ENCODE measurements around the gene UBE3D.
"Not testable (repeated sequence)": the region's sequence is repeated elsewhere in the genome, so short reads cannot be mapped to it uniquely, and the experiment has no call there.

UBE3D gene

DNA sequence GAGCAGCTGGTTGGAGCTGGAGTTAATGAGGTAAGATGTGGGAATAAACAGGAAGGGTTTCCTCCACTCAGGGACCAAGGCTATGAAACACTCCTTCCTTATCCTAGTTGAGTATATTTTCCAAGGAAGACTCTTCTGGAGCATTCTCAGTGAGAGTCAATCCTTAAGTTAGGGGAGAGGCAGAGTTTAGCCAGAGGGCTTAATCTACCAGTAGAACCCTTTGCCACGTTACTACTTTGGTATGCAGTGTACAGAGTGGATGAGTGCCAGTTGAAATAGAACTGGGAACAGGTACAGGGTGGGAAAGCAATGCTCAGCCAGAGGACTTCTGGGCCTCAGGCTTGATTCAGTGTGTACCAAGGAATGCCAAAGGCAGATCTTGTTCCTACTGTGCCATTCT, 114.3 kb downstream of the UBE3D start:
- no peak overlapping the region for H3K4me2 ChIP-seq (ENCODE audit: low read length)
- H3K27me3 ChIP-seq (ENCODE audit: control insufficient read depth, insufficient read depth, low read length): no peaks in the 10 kb centered on the region
- H3K36me3 ChIP-seq (ENCODE audit: insufficient read depth, low read length): no peaks in the 10 kb centered on the region
- peaks cover 27% of the 10 kb centered on the region for H3K4me1 ChIP-seq (ENCODE audit: control insufficient read depth, insufficient read depth, low read length)
- H3K9me3 ChIP-seq (replicated peaks; ENCODE audit: low read length): no peaks in the 10 kb centered on the region
- no peak overlapping the region for H3K9ac ChIP-seq (ENCODE audit: low read depth, low read length)
- H3K4me3 ChIP-seq (ENCODE audit: low read length): no peak overlapping the region

DNA sequence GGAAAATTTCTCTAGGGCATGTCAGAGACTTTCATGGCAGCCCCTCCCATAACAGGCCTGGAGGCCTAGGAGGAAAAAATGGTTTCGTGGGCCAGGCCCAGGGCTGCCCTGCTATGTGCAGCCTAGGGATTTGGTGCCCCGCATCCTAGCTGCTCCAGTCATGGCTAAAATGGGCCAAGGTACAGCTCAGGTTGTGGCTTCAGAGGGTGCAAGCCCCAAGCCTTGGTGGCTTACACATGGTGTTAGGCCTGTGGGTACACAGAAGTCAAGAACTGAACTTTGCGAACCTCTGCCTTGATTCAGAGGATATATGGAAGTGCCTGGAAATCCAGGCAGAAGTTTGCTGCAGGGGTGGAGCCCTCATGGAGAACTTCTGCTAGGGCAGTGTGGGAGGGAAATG, 134.7 kb downstream of the UBE3D start:
- H3K4me3 ChIP-seq (ENCODE audit: low read length); H3K9me3 ChIP-seq (replicated peaks; ENCODE audit: low read length); H3K27me3 ChIP-seq (ENCODE audit: control insufficient read depth, insufficient read depth, low read length); H3K36me3 ChIP-seq (ENCODE audit: insufficient read depth, low read length); H3K4me1 ChIP-seq (ENCODE audit: control insufficient read depth, insufficient read depth, low read length); H3K4me2 ChIP-seq (ENCODE audit: low read length); H3K9ac ChIP-seq (ENCODE audit: low read depth, low read length): not testable (repeated sequence)

DNA sequence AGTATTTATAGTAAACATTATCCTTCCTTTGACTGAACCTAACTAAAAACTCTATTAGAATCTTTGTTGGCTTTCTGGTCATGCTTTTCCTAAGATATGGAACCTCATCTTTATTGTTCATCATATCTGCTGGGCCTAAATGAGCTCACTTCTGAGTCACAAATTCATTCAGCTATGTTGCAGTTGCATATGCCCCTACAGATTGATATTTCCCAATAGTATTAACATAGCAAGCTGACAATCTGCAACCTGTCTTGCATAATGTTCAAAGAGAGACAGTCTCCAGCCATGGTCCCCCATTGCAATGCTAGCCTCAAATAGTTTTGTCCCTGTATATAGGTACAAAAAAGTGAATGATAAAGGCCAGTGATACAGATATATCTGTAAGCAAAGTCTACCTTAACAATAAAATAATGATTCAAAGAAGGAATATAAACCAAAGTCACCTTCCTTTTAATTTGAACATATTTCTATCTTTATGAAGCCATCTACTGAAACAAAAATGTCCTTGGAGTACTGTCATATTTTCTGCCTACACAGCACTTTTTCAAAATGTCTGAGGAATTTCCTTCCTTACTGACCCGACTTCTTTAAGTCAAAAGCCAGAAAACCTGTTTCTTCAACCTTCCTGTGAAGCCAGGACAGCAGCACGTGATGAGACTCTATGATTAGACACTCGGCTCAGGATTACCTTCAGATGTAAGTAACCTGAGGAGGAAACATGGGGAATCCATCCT, 140.7 kb downstream of the UBE3D start:
- Histone ChIP-seq H3K36me3 (ENCODE audit: insufficient read depth, low read length) (no peaks in the 10 kb centered on the region), H3K4me2 (ENCODE audit: low read length) (no peak overlapping the region), H3K27me3 (ENCODE audit: control insufficient read depth, insufficient read depth, low read length) (no peaks in the 10 kb centered on the region), H3K4me1 (ENCODE audit: control insufficient read depth, insufficient read depth, low read length) (no peaks in the 10 kb centered on the region), H3K4me3 (ENCODE audit: low read length) (no peak overlapping the region), H3K9me3 (replicated peaks; ENCODE audit: low read length) (no peaks in the 10 kb centered on the region), H3K9ac (ENCODE audit: low read depth, low read length) (no peak overlapping the region)

DNA sequence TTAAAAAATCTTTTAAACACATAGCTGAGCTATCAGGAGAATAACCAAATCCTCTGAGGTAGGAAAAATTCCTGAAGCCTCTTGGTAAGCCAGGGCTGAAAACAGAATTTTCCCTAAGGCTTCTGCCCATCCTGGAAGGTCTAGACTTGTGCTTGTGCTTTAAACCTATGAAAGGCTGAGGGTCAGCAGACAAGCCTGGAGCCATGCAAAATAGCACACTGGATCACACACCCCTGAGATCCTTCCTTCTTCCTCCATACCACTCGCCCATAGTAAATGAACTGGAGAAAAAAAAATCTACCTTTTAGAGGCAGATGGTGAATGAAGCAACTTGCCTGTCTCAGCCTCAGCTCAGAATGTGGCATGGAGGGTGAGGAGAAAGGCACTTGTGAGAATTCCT, 144.4 kb downstream of the UBE3D start:
- Histone ChIP-seq H3K9ac (ENCODE audit: low read depth, low read length) (no peak overlapping the region), H3K36me3 (ENCODE audit: insufficient read depth, low read length) (no peaks in the 10 kb centered on the region), H3K4me3 (ENCODE audit: low read length) (no peak overlapping the region), H3K9me3 (replicated peaks; ENCODE audit: low read length) (no peaks in the 10 kb centered on the region), H3K4me1 (ENCODE audit: control insufficient read depth, insufficient read depth, low read length) (no peaks in the 10 kb centered on the region), H3K4me2 (ENCODE audit: low read length) (no peak overlapping the region), H3K27me3 (ENCODE audit: control insufficient read depth, insufficient read depth, low read length) (no peaks in the 10 kb centered on the region)

DNA sequence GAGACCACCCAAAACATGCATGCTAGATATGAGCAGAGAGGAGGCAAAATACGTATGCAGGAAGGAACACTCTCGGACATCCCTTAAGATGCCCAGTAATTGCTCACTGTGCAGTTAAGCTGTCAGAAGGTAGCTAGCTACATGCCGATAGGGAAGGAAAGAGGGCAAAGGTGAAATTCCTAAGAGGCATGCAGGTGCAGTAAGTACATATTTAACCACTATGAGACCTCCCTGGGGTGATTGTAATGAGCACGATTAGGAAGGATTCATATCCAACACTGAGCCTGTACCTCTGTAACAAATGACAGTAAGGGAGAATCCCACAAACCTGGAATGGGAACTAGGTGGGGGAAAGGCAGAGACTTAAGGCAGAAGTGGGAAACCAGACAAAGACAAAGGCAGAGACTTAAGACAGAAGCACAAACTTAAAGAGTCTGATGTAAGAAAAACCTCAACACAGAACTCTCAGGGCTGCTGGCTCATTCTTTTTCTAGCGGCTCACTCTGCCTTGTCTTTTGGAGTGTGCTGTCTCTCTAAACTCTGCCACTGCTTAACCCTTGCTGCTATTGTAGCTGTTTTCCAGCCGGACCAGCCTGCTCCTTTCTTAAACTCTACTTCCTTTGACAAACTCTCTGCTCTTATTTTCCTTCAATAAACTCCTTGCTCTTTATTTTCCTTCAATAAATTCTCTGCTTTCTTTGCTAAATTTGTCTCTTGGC, 148.1 kb downstream of the UBE3D start:
- H3K4me2 ChIP-seq (ENCODE audit: low read length): no peak overlapping the region
- H3K36me3 ChIP-seq (ENCODE audit: insufficient read depth, low read length): no peaks in the 10 kb centered on the region
- no peaks in the 10 kb centered on the region for H3K4me1 ChIP-seq (ENCODE audit: control insufficient read depth, insufficient read depth, low read length)
- no peak overlapping the region for H3K9ac ChIP-seq (ENCODE audit: low read depth, low read length)
- H3K4me3 ChIP-seq (ENCODE audit: low read length): no peak overlapping the region
- no peaks in the 10 kb centered on the region for H3K9me3 ChIP-seq (replicated peaks; ENCODE audit: low read length)
- H3K27me3 ChIP-seq (ENCODE audit: control insufficient read depth, insufficient read depth, low read length): no peaks in the 10 kb centered on the region

DNA sequence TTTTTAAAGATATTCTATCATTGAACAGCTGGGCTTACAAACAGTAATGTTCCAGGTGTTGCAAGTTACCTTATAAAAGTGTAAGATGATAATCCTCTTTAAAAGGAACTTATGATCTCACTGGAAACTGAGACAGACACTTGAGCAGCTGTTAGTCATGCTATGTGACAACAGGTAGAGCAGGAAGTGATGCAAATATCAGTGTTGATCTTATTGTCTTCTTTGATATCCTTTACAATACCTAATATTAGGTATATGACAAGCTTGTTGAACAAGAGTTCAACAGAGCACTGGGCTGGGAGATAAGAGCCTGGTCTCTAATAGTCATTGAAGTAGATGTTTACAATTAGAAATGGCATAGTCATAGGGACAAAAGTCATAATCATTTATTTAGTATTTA, 150.0 kb downstream of the UBE3D start:
- Histone ChIP-seq H3K9ac (ENCODE audit: low read depth, low read length) (no peak overlapping the region), H3K9me3 (replicated peaks; ENCODE audit: low read length) (no peaks in the 10 kb centered on the region), H3K4me2 (ENCODE audit: low read length) (no peak overlapping the region), H3K27me3 (ENCODE audit: control insufficient read depth, insufficient read depth, low read length) (no peaks in the 10 kb centered on the region), H3K36me3 (ENCODE audit: insufficient read depth, low read length) (no peaks in the 10 kb centered on the region), H3K4me3 (ENCODE audit: low read length) (no peak overlapping the region), H3K4me1 (ENCODE audit: control insufficient read depth, insufficient read depth, low read length) (no peaks in the 10 kb centered on the region)

DNA sequence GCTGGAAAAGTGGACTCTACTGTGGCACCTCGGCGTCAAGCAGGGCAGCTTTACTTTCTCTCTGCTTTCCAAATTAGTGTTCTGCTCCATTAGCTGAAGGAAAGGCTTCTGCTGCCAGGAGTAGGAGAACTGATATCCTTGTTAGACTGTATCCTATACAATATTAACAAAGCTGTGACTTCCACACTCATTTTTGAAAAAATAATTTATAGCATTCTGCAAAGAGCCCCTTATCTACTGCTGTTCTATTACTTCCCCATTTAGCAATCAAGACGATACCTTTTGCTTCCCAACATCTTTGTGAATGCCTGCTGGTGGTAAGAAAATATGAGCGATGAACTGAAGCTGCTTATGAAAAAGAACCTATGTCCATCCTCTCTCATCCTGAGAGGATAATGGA, 151.1 kb downstream of the UBE3D start:
- H3K4me2 ChIP-seq (ENCODE audit: low read length): no peak overlapping the region
- H3K4me3 ChIP-seq (ENCODE audit: low read length): no peak overlapping the region
- no peak overlapping the region for H3K9ac ChIP-seq (ENCODE audit: low read depth, low read length)
- H3K4me1 ChIP-seq (ENCODE audit: control insufficient read depth, insufficient read depth, low read length): no peaks in the 10 kb centered on the region
- H3K36me3 ChIP-seq (ENCODE audit: insufficient read depth, low read length): no peaks in the 10 kb centered on the region
- H3K9me3 ChIP-seq (replicated peaks; ENCODE audit: low read length): no peaks in the 10 kb centered on the region
- H3K27me3 ChIP-seq (ENCODE audit: control insufficient read depth, insufficient read depth, low read length): no peaks in the 10 kb centered on the region

DNA sequence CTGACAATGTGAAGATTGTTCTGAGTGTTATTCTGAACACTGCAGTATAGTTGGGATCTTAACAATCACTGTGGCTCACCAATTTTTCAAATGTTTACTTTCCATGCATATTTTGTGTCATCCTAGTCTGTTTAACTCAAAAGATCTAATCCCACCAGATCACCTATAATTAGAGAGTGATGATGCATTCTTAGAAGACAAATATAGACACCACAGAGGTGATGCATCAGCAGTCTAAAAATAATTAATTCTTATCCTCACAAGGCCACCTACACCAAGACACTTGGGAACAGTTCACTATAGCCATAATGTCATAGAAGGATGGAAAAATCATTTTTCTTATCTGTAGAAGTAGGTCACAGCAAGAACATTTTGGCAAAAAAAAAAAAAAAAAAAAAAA, 154.8 kb downstream of the UBE3D start:
- H3K9ac ChIP-seq (ENCODE audit: low read depth, low read length): no peak overlapping the region
- H3K9me3 ChIP-seq (replicated peaks; ENCODE audit: low read length): no peaks in the 10 kb centered on the region
- H3K4me2 ChIP-seq (ENCODE audit: low read length): no peak overlapping the region
- no peaks in the 10 kb centered on the region for H3K36me3 ChIP-seq (ENCODE audit: insufficient read depth, low read length)
- H3K27me3 ChIP-seq (ENCODE audit: control insufficient read depth, insufficient read depth, low read length): no peaks in the 10 kb centered on the region
- H3K4me3 ChIP-seq (ENCODE audit: low read length): no peak overlapping the region
- H3K4me1 ChIP-seq (ENCODE audit: control insufficient read depth, insufficient read depth, low read length): peaks cover 9% of the 10 kb centered on the region

DNA sequence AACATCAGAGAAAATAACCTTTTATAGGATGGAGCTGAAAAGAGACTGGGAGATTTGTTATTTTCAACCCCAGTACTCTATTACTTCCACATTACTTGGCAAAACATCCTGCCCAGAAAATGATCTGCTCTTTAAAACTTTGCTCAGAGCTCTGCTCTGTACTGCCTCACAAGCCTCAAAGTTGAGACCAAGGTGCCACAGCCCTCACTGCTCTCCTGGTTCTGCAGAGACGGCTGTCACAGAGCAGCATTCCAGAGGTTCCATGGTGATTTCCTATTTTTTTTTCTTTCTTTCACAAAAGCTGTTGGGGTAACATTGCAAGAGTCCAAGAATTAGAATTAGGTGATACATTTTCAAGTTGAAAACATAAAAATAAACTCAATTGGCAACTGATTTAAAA, 155.2 kb downstream of the UBE3D start:
- Histone ChIP-seq H3K4me2 (ENCODE audit: low read length) (no peak overlapping the region), H3K4me3 (ENCODE audit: low read length) (no peak overlapping the region), H3K4me1 (ENCODE audit: control insufficient read depth, insufficient read depth, low read length) (peaks cover 9% of the 10 kb centered on the region), H3K9me3 (replicated peaks; ENCODE audit: low read length) (no peaks in the 10 kb centered on the region), H3K27me3 (ENCODE audit: control insufficient read depth, insufficient read depth, low read length) (no peaks in the 10 kb centered on the region), H3K36me3 (ENCODE audit: insufficient read depth, low read length) (no peaks in the 10 kb centered on the region), H3K9ac (ENCODE audit: low read depth, low read length) (no peak overlapping the region)

DNA sequence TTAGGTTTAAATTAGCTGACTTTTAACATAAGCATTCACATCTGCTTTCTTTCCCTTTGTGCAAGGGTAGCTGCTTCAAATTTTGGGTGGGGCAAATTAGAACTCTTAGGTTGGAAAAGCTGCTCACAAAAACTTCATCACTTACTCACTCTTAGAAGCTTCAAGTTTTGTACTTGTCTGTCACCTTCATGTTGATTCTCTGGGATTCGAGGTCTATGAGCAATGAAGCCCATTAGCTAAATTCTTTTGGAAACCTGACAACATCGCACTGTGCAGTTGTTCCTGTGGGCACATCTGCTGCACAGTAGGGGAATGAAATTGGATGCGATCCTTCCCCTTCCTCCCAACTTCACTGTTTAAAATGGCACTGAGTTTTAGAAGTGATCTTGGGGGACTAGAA, 156.1 kb downstream of the UBE3D start:
- Histone ChIP-seq H3K9me3 (replicated peaks; ENCODE audit: low read length) (no peaks in the 10 kb centered on the region), H3K27me3 (ENCODE audit: control insufficient read depth, insufficient read depth, low read length) (no peaks in the 10 kb centered on the region)

DNA sequence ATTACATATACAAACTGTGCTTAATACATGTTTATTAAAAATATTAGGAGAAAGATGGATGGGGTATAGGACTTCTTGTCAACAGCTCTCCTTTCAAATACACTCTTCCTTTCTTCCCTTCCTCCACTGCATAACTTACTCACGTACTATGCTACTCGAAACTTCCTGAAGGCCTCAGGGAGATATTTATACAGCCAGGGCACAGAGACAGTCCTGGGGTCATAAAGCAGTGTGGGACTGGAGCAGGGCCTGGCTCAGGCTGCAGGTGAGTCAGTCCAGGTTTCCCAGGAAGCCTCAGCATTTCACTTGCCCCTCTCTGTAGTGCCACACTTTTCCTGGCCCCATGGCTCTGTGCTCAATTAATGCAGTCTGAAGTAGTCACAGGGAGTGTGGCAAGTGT, 157.0 kb downstream of the UBE3D start:
- H3K4me1 ChIP-seq (ENCODE audit: control insufficient read depth, insufficient read depth, low read length): peaks cover 9% of the 10 kb centered on the region
- H3K9ac ChIP-seq (ENCODE audit: low read depth, low read length): no peak overlapping the region
- no peaks in the 10 kb centered on the region for H3K36me3 ChIP-seq (ENCODE audit: insufficient read depth, low read length)
- no peak overlapping the region for H3K4me2 ChIP-seq (ENCODE audit: low read length)
- no peaks in the 10 kb centered on the region for H3K9me3 ChIP-seq (replicated peaks; ENCODE audit: low read length)
- no peaks in the 10 kb centered on the region for H3K27me3 ChIP-seq (ENCODE audit: control insufficient read depth, insufficient read depth, low read length)
- no peak overlapping the region for H3K4me3 ChIP-seq (ENCODE audit: low read length)

More for the DNA sequence above, 156.1 kb downstream of the UBE3D start:
- no peak overlapping the region for H3K9ac ChIP-seq (ENCODE audit: low read depth, low read length)
- H3K4me2 ChIP-seq (ENCODE audit: low read length): no peak overlapping the region
- no peaks in the 10 kb centered on the region for H3K36me3 ChIP-seq (ENCODE audit: insufficient read depth, low read length)
- no peak overlapping the region for H3K4me3 ChIP-seq (ENCODE audit: low read length)
- H3K4me1 ChIP-seq (ENCODE audit: control insufficient read depth, insufficient read depth, low read length): peaks cover 9% of the 10 kb centered on the region

DNA sequence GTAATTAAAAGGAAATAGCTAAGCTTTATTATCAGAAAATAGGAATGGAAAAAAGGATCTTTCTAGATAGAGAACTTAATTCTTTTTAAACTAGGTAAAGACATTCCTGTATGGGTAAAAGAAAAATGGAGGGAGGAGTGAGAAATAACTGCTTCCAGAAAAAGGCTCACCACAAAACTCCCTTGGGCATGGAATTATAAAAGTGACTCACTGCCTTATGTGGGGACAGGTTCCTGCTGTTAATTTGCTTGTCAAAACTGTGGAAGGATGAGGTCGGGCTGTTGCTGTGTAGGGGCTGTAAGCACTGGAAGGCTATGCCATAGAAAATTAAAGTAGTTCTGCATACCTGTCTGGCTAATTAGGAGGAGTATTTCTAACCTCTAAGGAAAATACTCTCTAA, 158.7 kb downstream of the UBE3D start:
- H3K9me3 ChIP-seq (replicated peaks; ENCODE audit: low read length): no peaks in the 10 kb centered on the region
- no peak overlapping the region for H3K4me2 ChIP-seq (ENCODE audit: low read length)
- H3K4me1 ChIP-seq (ENCODE audit: control insufficient read depth, insufficient read depth, low read length): peaks cover 9% of the 10 kb centered on the region
- no peaks in the 10 kb centered on the region for H3K36me3 ChIP-seq (ENCODE audit: insufficient read depth, low read length)
- no peaks in the 10 kb centered on the region for H3K27me3 ChIP-seq (ENCODE audit: control insufficient read depth, insufficient read depth, low read length)
- H3K4me3 ChIP-seq (ENCODE audit: low read length): no peak overlapping the region
- H3K9ac ChIP-seq (ENCODE audit: low read depth, low read length): no peak overlapping the region

Data from skeletal muscle satellite cell (primary cell).